Coronary artery (tissue), 2 donors: ENCODE data around the gene TUBGCP6.

ENCODE experiments used
- DNase-seq: peaks from one replicate; pipeline ENCODE4 v3.0.0-alpha.2; 2017; ENCODE audit warnings: low spot score
- H3K27ac ChIP-seq, 2 donors: fragments of 200-600 bp; sonication (generic); one replicate each; pipeline ENCODE4 v1.5.1; 2016 to 2019
- H3K4me3 ChIP-seq: fragments of 200-600 bp; sonication (generic); 2 replicates; pipeline ENCODE4 v1.5.1; 2016; ENCODE audit warnings: mild to moderate bottlenecking, moderate library complexity
- TF ChIP-seq, protein P1 (sequence below): fragments of 200-600 bp; sonication (generic); IDR thresholded peaks from one replicate; pipeline ENCODE4 v1.5.1; 2019; ENCODE audit warnings: antibody characterized with exemption

TUBGCP6 gene

GRCh38 chr22:50184004-50184901, 60.6 kb downstream of the TUBGCP6 start:
- H3K4me3 ChIP-seq = peak overlapping the region; percentile 84
- DNase-seq = no peak
- H3K27ac ChIP-seq = no peak overlapping the region
- TF ChIP-seq, protein P1, sequence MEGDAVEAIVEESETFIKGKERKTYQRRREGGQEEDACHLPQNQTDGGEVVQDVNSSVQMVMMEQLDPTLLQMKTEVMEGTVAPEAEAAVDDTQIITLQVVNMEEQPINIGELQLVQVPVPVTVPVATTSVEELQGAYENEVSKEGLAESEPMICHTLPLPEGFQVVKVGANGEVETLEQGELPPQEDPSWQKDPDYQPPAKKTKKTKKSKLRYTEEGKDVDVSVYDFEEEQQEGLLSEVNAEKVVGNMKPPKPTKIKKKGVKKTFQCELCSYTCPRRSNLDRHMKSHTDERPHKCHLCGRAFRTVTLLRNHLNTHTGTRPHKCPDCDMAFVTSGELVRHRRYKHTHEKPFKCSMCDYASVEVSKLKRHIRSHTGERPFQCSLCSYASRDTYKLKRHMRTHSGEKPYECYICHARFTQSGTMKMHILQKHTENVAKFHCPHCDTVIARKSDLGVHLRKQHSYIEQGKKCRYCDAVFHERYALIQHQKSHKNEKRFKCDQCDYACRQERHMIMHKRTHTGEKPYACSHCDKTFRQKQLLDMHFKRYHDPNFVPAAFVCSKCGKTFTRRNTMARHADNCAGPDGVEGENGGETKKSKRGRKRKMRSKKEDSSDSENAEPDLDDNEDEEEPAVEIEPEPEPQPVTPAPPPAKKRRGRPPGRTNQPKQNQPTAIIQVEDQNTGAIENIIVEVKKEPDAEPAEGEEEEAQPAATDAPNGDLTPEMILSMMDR = no peak

- no peak for DNase-seq
- Histone ChIP-seq H3K4me3 (no peak overlapping the region), H3K27ac (no peak overlapping the region)
- TF ChIP-seq, protein P1 = no peak
Measured at GRCh38 chr22:50183141-50183971, 61.5 kb downstream of the TUBGCP6 start.

DNA sequence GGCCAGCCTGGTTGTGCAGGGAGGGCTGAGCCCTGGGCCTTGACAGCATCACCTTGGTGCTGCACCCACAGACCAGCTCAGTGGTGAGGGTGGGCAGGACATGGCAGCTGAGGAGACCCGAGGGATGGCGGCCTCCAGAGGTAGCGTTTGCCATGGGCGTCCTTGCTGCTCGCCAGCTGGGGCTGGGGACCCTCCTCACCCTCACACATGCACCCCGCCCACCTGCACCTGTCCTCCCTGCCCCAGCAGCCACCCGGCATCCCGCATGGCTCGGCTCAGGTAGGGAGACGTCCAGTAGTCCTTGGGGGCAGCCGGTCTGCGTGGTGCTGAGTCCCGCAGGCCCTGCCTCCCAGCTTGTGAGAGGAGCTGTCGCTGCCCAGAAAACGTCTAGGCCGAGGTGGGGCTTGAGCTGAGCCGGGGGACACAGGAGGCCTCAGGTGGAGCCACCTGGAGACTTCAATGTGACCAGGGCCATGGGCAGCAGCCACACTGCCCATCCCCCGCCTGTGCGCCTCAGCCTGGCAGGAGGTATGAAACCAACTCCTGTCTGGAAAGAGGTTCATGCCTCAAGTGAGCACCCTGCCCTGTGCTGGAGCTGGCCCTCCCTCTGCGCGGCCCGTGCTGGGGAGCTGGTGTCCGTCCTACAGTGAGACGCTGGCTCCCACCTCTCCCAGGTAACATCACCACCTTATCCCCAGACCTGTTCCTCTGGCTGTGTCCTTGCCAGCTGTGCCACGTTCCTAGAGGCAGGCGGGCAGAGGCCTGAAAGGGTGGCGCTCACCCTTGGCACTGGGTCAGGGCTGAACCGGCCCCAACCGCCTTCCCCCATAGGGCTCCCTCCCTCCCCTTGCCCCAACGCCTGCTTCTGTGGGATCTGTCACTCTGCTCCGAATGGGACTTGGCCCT, 62.4 kb downstream of the TUBGCP6 start:
- Histone ChIP-seq H3K4me3 (no peak overlapping the region), H3K27ac (no peak overlapping the region)
- TF ChIP-seq, protein P1 = no peak

GRCh38 chr22:50180727-50181521, 63.9 kb downstream of the TUBGCP6 start:
- no peak for DNase-seq
- no peak overlapping the region for H3K4me3 ChIP-seq
- TF ChIP-seq, protein P1 = no peak

More for the DNA sequence above, 62.4 kb downstream of the TUBGCP6 start:
- no peak for DNase-seq

DNA sequence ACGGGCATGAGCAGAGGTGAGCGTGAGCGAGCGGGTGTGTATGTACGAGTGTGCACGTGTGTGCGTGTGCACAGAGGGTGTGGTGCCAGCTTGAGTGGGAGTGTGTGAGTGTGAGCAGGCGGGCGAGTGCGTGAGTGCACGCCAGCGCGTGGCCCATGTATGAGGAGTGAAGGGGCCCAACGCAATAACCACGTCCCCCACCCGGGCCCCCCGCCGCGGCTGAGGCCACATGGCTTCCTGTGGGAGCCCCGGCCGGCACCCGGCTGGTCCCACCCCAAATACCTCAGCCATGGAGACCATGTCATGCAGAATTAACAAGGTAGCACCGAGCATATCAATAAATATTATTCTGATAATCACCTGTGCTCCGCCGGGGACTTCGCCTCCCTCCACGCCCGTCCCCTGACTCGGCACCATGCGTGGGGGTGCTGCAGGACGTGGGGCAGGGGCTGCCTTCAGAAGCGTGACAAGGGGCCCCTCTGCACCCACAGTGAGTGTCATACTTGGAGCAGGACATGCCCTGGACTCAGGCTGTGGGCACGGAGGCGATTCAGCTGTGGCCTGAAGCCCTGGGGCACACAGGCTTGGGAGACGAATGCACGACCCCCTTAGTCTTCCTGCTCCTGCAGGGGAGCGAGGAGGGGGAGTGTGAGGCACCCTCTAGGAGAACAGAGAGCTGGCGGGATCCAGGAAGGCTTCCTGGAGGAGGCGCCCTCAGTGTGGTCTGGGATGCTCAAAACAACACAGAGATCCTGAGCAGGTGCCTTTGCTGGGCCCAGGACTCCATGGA, 64.7 kb downstream of the TUBGCP6 start:
- no peak overlapping the region for H3K27ac ChIP-seq
- DNase-seq = no peak
- H3K4me3 ChIP-seq = no peak overlapping the region
- TF ChIP-seq, protein P1 = no peak

More at GRCh38 chr22:50180727-50181521, 63.9 kb downstream of the TUBGCP6 start:
- no peak overlapping the region for H3K27ac ChIP-seq
